A549 (cell line): Measurements from ENCODE around the gene CNIH3.

Experiments used
- CHD2 ChIP-seq: fragments of 150-350 bp; IDR thresholded peaks from 2 replicates; pipeline ENCODE4 v1.6.1; 2014; ENCODE audit warnings: low read length; ENCODE audit not compliant: partially characterized antibody
- CTCF ChIP-seq: fragments of >200 bp; sonication (Bioruptor Twin); formaldehyde crosslinking; IDR thresholded peaks from 3 replicates; pipeline ENCODE4 v1.5.1; 2016
- EHMT2 ChIP-seq: fragments of 200-600 bp; sonication (generic); IDR thresholded peaks from 2 replicates; pipeline ENCODE4 v1.6.1; 2016; ENCODE audit warnings: antibody characterized with exemption, low read depth, mild to moderate bottlenecking, moderate library complexity
- EP300 ChIP-seq, 2 experiments: fragments of >200 bp; sonication (Bioruptor Twin); formaldehyde crosslinking; IDR thresholded peaks; 2 replicates in 1 of 2; 3 replicates in 1 of 2; pipeline ENCODE4 v1.6.1; 2016 to 2017
- FOSL2 ChIP-seq, 2 experiments: fragments of 450-650 bp in 1 of 2; fragments of >200 bp in 1 of 2; sonication (Bioruptor Twin) in 1 of 2; formaldehyde crosslinking; IDR thresholded peaks; 2 replicates each; pipeline versions ENCODE4 v1.5.0 to v1.6.1; 2016 to 2020; ENCODE audit warnings: mild to moderate bottlenecking in 1 of 2, moderate library complexity in 1 of 2
- HOXB5 ChIP-seq: fragments of 250-450 bp; sonication (Bioruptor Pico); IDR thresholded peaks from 2 replicates; pipeline ENCODE4 v1.5.0; 2020; ENCODE audit warnings: mild to moderate bottlenecking, moderate library complexity
- MYC ChIP-seq: IDR thresholded peaks from 2 replicates; pipeline ENCODE4 v1.6.1; 2012; ENCODE audit warnings: mild to moderate bottlenecking, inconsistent platforms, low read length, improper control_type of control experiment, borderline replicate concordance
- PBX3 ChIP-seq: IDR thresholded peaks from 2 replicates; pipeline ENCODE4 v1.6.1; 2012
- POLR2A ChIP-seq: IDR thresholded peaks from 2 replicates; pipeline ENCODE4 v1.6.1; 2012; ENCODE audit warnings: mild to moderate bottlenecking, low read length
- RNF2 ChIP-seq: fragments of 200-600 bp; sonication (generic); IDR thresholded peaks from 2 replicates; pipeline ENCODE4 v1.6.1; 2016; ENCODE audit warnings: low read depth, mild to moderate bottlenecking, antibody characterized with exemption, moderate library complexity, borderline replicate concordance

- TF ChIP-seq CTCF (no peak), FOSL2 (IDR thresholded peaks at IDR 0.05) (no peak), FOSL2 (CRISPR knock-in tag; IDR thresholded peaks at IDR 0.05) (no peak), PBX3 (no peak), POLR2A (no peak), EP300 (IDR thresholded peaks at IDR 0.05) (no peak), HOXB5 (CRISPR knock-in tag) (no peak), MYC (no peak), EHMT2 (no peak), RNF2 (no peak), CHD2 (no peak)
Measured at GRCh38 chr1:224733027-224733911, 117.2 kb downstream of the CNIH3 start.
